ENCODE results near the gene CHFR.
"Not testable (repeated sequence)": the region's sequence is repeated elsewhere in the genome, so short reads cannot be mapped to it uniquely, and the experiment has no call there.

Gene CHFR

DNA sequence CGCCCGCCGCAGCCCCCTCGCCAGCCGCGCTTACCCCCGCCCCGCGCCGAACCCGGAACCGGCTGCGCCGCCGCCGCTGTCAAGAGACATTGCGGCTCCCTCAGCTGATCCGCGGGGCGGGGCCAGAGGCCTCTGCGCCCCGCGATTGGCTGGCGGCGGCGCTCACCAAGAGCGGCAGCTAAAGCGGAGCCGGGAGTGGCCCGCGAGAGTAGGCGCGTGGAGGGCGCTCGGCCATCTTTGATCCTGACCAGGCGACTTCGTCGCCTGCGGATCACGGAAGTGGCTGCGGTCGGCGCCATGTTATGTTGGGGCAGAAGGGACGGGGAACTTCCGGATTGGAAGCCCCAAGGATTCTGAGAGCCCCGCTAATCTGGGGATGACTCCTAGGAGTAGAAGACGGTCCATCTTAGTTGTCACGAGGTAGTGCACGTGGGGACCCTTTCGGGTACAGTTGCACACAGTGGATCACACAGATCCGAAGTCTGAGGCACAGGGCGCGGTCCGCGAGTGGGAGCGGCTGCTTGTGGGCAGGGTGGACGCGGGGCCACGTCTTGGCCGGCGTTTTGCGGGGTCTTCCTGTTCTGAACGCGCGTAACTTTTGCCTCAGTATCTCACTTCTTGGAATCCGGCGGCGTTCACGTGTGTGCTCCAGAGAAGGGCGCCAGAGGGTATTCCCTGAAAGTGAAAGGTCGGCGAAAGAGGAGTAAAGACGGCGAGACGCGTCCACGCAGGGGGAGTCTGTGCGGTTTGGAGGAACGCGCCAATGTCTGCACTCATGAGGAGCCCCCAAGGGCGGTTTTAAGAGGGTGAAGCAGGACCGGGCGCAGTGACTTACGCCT is at the start of gene CHFR:
TSS of gene CHFR (minus strand) at position 93 of the 839 bp plus-strand sequence. CDS start 277 bp downstream, outside the sequence.
- DNase-seq (ENCODE audit: low read depth in 3 of 3, low spot score in 1 of 3), result peak; percentile 86 to 88 (median 87)

DNA sequence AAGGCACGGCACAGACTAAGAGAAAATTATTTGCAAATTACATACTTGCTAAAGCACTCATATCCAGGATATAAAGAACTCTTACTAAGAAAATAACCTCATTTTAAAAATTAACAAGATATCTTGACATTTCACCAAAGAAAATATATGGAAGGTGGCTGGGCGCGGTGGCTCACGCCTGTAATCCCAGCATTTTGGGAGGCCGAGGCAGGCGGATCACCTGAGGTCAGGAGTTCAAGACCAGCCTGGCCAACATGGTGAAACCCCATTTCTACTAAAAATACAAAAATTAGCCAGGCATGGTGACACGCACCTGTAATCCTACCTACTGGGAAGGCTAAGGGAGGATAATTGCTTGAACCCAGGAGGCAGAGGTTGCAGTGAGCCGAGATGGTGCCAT is 49.5 kb upstream of the CHFR start:
- DNase-seq (ENCODE audit: low read depth in 3 of 3, low spot score in 1 of 3), result not testable (repeated sequence)

DNA sequence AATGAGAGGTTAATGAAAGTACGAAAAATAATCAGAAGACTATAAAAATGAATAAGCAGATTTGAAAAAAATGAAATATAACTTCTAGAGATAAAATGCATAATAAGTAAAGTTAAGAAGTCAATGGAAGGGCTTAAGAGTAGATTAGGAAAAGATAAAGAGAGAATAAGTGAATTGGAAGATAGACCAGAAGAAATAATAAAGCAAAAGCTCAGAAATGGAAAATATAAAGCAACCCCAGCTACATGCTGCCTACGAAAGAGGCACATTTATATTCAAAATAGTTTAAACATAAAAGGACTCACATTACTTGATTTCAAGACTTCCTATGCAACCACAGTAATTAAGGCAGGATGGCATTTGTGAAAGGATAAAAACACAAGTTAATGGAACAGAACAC is 48.8 kb upstream of the CHFR start:
- no peak for DNase-seq (ENCODE audit: low read depth in 3 of 3, low spot score in 1 of 3)

- DNase-seq (ENCODE audit: low read depth in 3 of 3, low spot score in 1 of 3), result no peak
Observed at GRCh38 chr12:132926415-132926833, 39.0 kb upstream of the CHFR start.

- DNase-seq (ENCODE audit: low read depth in 3 of 3, low spot score in 1 of 3), result no peak
Observed at GRCh38 chr12:132925597-132926414, 38.4 kb upstream of the CHFR start.

DNA sequence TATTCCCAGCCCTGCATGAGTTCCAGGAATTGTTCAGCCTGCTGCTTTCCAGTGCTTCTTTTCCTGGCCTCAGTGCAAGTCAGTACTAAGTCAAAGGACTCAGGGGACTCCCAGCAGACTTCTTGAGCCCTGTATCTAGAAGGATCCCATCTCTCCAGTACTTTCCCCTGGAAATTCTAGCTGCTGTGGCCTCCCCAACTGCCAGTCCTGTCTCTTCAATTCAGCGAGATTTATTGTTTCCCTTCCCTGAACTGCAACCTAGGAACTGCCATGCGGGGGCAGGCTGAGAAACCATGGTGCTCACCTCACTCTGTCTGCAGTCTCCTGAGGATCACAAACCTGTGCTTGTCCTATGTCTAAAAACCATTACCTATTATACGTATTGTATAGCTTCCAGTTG is 37.0 kb upstream of the CHFR start:
- no peak for DNase-seq (ENCODE audit: low read depth in 3 of 3, low spot score in 1 of 3)

DNA sequence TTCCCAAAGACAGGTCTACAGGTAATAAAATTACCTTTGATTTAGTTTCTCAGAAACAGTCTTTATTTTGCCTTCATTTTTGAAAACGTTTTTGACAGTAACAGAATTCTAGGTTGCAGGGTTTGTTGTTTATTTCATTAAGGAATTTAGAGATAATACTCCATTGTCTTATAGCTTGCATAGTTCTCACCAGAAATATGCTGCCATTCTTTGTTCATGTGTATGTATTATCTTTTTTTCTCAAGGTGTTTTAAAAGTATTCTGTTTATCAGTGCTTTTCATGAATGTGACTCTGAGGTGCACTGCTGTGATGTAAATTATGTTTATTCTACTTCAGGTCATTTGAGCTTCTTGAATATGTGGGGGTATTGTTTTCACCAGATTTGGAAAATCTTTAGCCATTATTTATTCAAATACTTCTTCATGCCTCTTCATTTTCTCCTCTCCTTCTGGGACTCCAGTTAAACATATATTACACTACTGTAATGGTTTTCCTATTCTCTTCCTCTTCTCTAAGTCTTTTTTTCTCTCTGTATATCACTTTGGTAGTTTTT is 36.0 kb upstream of the CHFR start:
- DNase-seq (ENCODE audit: low read depth in 3 of 3, low spot score in 1 of 3), result no peak

DNA sequence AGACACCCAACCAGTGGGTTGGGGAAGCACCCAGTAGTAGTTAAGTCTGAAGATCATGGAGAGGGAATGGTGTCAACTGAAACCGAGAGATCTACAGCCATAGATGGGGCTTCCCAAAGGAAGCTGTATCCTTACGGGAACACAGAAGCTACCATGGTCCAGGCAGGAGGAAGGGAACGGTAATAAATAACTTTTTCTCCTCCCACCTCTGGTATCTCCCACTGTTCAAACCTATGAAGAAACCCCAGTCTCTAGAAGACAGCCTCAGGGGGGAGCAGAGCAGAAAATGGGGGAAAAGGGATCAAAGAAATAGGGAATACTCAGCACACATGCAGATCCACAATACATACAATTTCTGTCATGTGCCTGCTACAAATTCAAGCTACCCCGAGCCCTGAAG is 35.3 kb upstream of the CHFR start:
- no peak for DNase-seq (ENCODE audit: low read depth in 3 of 3, low spot score in 1 of 3)

DNA sequence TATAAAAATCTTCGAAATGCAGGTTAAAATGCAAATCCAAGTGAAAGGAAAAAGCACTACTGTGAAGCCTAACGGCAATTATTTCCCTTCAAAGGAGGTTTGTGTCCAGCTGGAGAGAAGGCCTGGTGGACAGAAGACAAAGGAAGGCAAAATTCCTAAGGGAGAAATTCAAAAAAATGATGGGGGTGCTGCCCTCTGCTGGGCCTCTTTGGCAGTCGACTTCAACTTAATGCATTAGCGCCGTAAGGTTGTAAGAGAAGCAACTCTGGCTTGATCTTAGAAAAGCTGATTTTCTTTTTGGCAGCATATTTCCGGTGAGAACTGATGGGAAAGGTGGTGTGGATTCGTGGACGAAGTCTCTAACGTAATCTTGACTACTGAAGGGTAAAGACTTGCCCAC is 34.3 kb upstream of the CHFR start:
- no peak for DNase-seq (ENCODE audit: low read depth in 3 of 3, low spot score in 1 of 3)

- DNase-seq (ENCODE audit: low read depth in 3 of 3, low spot score in 1 of 3), result no peak
Observed at GRCh38 chr12:132918680-132919079, 31.3 kb upstream of the CHFR start.

DNA sequence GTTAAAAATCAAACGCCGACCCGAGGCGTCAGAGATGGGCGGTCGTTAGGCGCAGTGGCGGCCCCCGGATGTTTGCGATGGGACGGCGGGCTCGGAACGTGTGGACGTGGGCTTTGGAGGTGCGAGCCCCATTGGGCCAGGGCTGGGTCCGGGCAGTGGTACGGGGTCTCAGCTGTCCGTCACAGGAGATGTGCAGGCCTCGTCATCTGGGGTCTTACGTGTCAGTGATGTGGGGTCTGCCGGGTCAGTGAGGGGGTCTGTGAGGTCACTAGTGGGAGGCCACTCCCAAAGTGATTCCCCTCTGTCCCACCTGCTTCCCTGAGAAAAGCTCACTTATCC is 21.6 kb upstream of the CHFR start:
- DNase-seq (ENCODE audit: low read depth in 3 of 3, low spot score in 1 of 3), result no peak

GRCh38 chr12:132908145-132909029 is 21.0 kb upstream of the CHFR start:
- DNase-seq (ENCODE audit: low read depth in 3 of 3, low spot score in 1 of 3), result peak; percentile 83 to 93 (median 87)

GRCh38 chr12:132907789-132908144 is 20.4 kb upstream of the CHFR start:
- DNase-seq (ENCODE audit: low read depth in 3 of 3, low spot score in 1 of 3), result not testable (repeated sequence)

DNA sequence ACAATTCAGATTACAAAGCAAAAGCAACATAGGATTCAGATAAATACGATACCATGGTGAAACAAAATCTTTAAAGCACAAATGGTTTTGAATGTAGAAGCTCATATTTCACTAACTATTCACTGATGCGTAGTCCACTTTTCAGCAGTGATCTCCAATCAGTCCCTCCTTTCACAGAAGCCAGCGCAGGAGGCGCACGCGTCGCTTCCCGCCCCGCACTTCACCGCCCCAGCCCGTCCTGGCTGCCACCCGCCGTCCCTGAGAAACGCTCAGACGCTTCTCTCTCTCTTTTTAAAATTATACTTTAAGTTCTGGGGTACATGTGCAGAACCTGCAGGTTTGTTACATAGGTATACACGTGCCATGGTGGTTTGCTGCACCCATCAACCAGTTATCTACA is 19.8 kb upstream of the CHFR start:
- DNase-seq (ENCODE audit: low read depth in 3 of 3, low spot score in 1 of 3), result no peak

- DNase-seq (ENCODE audit: low read depth in 3 of 3, low spot score in 1 of 3), result peak; percentile 79 to 93 (median 90)
Observed at GRCh38 chr12:132904718-132905328, 17.4 kb upstream of the CHFR start.

- DNase-seq (ENCODE audit: low read depth in 3 of 3, low spot score in 1 of 3), result no peak
Observed at GRCh38 chr12:132899033-132899432, 11.6 kb upstream of the CHFR start.

- DNase-seq (ENCODE audit: low read depth in 3 of 3, low spot score in 1 of 3), result no peak
Observed at GRCh38 chr12:132888852-132889251, 1.4 kb upstream of the CHFR start.

DNA sequence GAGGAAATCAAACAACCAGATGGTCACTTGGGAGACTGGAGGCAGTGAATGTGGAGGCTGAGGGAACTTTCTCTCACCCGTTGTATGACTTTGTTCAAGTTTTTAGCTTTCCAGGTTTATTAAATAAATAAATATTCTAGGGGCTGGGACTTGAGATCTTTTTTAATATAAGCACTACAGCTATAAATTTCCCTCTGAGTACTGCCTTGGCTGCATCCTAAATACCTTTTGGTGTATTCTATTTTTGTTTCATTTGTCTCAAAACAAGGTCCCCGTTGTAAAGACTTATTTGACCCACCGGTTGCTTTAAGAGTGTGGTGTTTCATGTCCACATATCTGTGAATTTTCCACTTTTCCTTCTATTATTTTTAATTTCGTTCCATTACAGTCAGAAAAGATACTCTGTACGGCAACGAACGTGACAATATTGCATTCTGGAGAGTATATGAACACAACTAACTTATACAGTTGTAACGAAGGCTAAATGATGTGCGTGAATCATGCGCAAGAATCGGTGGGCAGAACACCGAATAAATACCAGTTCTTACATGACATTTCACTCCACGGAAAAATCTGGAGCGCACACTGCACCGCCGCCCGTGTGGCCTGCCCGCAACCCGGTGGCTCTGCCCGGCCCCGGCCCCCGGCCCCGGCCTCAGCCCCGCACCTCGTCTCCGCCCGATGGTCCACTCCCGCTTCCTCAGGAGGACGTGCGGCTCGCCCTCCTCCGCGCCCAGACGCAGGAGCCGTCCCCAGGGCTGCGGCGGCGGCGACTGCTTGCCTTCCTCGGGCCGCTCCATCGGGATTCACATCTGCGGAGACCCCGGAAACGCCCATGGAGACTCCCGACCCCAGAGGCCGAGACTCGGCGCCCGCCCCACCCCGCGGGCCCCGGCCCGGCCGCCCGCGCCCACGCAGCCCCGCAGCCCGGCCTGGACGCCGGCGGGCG is 602 bp downstream of the CHFR start:
- no peak for DNase-seq (ENCODE audit: low read depth in 3 of 3, low spot score in 1 of 3)

- DNase-seq (ENCODE audit: low read depth in 3 of 3, low spot score in 1 of 3), result no peak
Observed at GRCh38 chr12:132881818-132882217, 5.6 kb downstream of the CHFR start.

DNA sequence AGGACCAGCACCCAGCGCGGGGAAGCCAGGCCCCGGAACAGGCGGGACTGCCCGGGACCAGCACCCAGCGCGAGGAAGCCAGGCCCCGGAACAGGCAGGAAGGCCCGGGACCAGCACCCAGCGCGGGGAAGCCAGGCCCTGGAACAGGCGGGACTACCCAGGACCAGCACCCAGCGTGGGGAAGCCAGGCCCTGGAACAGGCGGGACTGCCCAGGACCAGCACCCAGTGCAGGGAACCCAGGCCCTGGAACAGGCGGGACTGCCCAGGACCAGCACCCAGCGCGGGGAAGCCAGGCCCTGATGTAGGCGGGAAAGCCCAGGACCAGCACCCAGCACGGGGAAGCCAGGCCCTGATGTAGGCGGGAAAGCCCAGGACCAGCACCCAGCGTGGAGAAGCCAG is 12.8 kb downstream of the CHFR start:
- DNase-seq (ENCODE audit: low read depth in 3 of 3, low spot score in 1 of 3), result not testable (repeated sequence)

Measured in stimulated activated CD4-positive, alpha-beta T cell treated with anti-CD3 and anti-CD28 coated beads, TNF-alpha, amount 100 ng/mL, for 1 hour (primary cell).